ENCODE measurements around the gene OBSCN. TPM values are rescaled to one million over a fixed set of nuclear protein-coding genes. Genes with fewer than 3 reads are reported as not detected.

OBSCN gene
- total RNA-seq, 1 experiment from 2014 or later: 33.3 TPM

DNA sequence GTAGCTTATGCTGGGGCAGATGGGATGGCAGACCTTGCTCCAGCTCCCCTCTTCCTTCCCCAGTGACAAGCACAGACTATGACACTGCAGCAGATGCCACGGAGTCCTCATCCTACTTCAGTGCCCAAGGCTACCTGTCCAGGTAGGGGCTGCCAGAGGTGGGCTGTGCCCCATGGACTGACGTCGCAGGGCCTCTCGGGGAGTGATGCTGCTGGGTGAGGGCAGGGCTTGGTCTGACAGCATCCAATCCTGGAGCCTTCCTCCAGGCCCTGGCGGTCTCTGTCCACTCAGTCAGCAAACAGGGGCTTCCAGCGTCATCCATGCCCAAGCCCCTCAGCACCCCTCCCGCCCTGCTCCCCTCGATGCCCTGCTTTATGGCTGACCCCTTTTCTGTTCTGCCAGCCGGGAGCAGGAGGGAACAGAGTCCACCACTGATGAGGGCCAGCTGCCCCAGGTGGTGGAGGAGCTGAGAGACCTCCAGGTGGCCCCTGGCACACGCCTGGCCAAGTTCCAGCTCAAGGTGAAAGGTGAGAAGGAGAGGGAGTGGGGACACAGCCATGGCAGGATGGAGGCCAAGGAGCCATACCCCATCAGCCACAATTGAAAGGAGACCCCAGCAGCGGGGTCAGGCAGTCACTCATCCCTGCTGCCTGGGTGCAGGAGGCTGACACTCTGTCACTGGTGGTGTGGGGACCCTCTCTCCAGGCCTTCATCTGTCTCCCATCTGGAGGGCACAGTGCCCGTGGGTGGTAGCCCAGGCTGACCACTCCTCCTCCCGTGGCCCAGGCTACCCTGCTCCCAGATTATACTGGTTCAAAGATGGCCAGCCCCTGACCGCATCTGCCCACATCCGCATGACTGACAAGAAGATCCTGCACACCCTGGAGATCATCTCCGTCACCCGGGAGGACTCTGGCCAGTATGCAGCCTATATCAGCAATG lies 125.2 kb downstream of the OBSCN start:
- Histone ChIP-seq H2BK5ac (ENCODE audit: insufficient read length, low read length) (no peak overlapping the region), H3K79me2 (ENCODE audit: insufficient read depth, low read length) (no peaks in the 10 kb centered on the region), H3K4me1 (ENCODE audit: insufficient read depth, low read length) (no peaks in the 10 kb centered on the region), H3K4ac (ENCODE audit: low read depth, low read length) (no peak overlapping the region), H3K9me3 (ENCODE audit: control insufficient read depth, low read depth, low read length) (no peaks in the 10 kb centered on the region), H3T11ph (ENCODE audit: low read length) (no peak overlapping the region), H3K23ac (ENCODE audit: insufficient read length, low read depth, low read length) (no peak overlapping the region), H4K5ac (ENCODE audit: insufficient read length, low read depth, low read length) (no peak overlapping the region), H2BK15ac (ENCODE audit: low read depth, low read length) (no peak overlapping the region), H2BK20ac (ENCODE audit: low read depth, low read length, poor library complexity, severe bottlenecking) (no peak overlapping the region), H3K27me3 (ENCODE audit: insufficient read depth, low read length) (no peaks in the 10 kb centered on the region), H4K20me1 (ENCODE audit: control insufficient read depth, insufficient read depth, insufficient read length) (no peaks in the 10 kb centered on the region), H3K18ac (ENCODE audit: insufficient read length, low read depth, low read length) (no peak overlapping the region), H3K27ac (ENCODE audit: insufficient read length, low read depth, low read length) (no peak overlapping the region), H2AK5ac (ENCODE audit: insufficient read length, low read length) (no peak overlapping the region), H3K4me2 (ENCODE audit: insufficient read depth, insufficient read length, low read length) (no peak overlapping the region), H2BK12ac (ENCODE audit: insufficient read length, low read depth, low read length) (no peak overlapping the region), H2BK120ac (ENCODE audit: low read depth, low read length, poor library complexity, severe bottlenecking) (no peak overlapping the region), H3K79me1 (ENCODE audit: insufficient read depth, low read depth, low read length, poor library complexity, severe bottlenecking) (no peaks in the 10 kb centered on the region), H4K8ac (replicated peaks; ENCODE audit: insufficient read length, low read depth, low read length) (no peak overlapping the region), H3K14ac (ENCODE audit: insufficient read depth, low read length) (no peak overlapping the region), H3K9ac (ENCODE audit: extremely low read depth, insufficient read length, low read length) (no peak overlapping the region), H4K91ac (ENCODE audit: insufficient read length, low read depth, low read length) (no peak overlapping the region), H3K56ac (ENCODE audit: insufficient read length, low read depth, low read length) (no peak overlapping the region), H2AFZ (ENCODE audit: low read length) (no peak overlapping the region), H3K23me2 (ENCODE audit: insufficient read length, low read depth, low read length, poor library complexity, severe bottlenecking) (no peaks in the 10 kb centered on the region)
- Mint-ChIP-seq H3K4me3 (no peak overlapping the region), H3K4me1 (no peaks in the 10 kb centered on the region), H3K27ac (no peak overlapping the region), H3K27me3 (ENCODE audit: low read depth) (no peaks in the 10 kb centered on the region), H3K36me3 (ENCODE audit: insufficient read depth in 1 of 3, low read depth in 3 of 3) (peaks cover 0 to 14% (median 6%) of the 10 kb centered on the region in 3 experiments; a peak in 5 of 7 replicates), H3K9me3 (no peaks in the 10 kb centered on the region)
- TF ChIP-seq, protein P1, sequence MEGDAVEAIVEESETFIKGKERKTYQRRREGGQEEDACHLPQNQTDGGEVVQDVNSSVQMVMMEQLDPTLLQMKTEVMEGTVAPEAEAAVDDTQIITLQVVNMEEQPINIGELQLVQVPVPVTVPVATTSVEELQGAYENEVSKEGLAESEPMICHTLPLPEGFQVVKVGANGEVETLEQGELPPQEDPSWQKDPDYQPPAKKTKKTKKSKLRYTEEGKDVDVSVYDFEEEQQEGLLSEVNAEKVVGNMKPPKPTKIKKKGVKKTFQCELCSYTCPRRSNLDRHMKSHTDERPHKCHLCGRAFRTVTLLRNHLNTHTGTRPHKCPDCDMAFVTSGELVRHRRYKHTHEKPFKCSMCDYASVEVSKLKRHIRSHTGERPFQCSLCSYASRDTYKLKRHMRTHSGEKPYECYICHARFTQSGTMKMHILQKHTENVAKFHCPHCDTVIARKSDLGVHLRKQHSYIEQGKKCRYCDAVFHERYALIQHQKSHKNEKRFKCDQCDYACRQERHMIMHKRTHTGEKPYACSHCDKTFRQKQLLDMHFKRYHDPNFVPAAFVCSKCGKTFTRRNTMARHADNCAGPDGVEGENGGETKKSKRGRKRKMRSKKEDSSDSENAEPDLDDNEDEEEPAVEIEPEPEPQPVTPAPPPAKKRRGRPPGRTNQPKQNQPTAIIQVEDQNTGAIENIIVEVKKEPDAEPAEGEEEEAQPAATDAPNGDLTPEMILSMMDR (conservative IDR thresholded peaks at IDR 0.05): no peak
- WGBS (ENCODE audit: extremely low coverage, insufficient read length, low lambda C conversion rate): no CpG with 5 or more reads among the region's 17 CpGs
- peak; percentile 15 for DNase-seq

Measured in H9 (cell line).